Liver (tissue), 3 donors: ENCODE measurements around the gene MYO9B.

Experiments used
- ATF3 ChIP-seq: IDR thresholded peaks from 2 replicates; pipeline ENCODE4 v1.6.1; 2016; ENCODE audit warnings: antibody characterized with exemption
- CTCF ChIP-seq: fragments of 150-350 bp; IDR thresholded peaks from 2 replicates; pipeline ENCODE4 v1.5.1; 2017; ENCODE audit warnings: improper control_type of control experiment, low read depth, low read length; ENCODE audit not compliant: missing input control
- EGR1 ChIP-seq, 2 donors: IDR thresholded peaks; 2 replicates each; pipeline ENCODE4 v1.6.1; 2016 to 2018; ENCODE audit warnings: antibody characterized with exemption in 2 of 2, low read depth in 2 of 2
- FOXA2 ChIP-seq: IDR thresholded peaks from 2 replicates; pipeline ENCODE4 v1.6.1; 2016; ENCODE audit warnings: antibody characterized with exemption
- JUND ChIP-seq, 2 donors: IDR thresholded peaks; 2 replicates each; pipeline ENCODE4 v1.6.1; 2016; ENCODE audit warnings: antibody characterized with exemption in 2 of 2
- MAX ChIP-seq: IDR thresholded peaks from 2 replicates; pipeline ENCODE4 v1.6.1; 2016; ENCODE audit warnings: antibody characterized with exemption
- NR2F2 ChIP-seq: IDR thresholded peaks from 2 replicates; pipeline ENCODE4 v1.6.1; 2016; ENCODE audit warnings: antibody characterized with exemption
- RAD21 ChIP-seq, 2 donors: IDR thresholded peaks; 2 replicates each; pipeline ENCODE4 v1.6.1; 2016; ENCODE audit warnings: antibody characterized with exemption in 2 of 2, mild to moderate bottlenecking in 2 of 2
- REST ChIP-seq: IDR thresholded peaks from 2 replicates; pipeline ENCODE4 v1.6.1; 2016; ENCODE audit warnings: antibody characterized with exemption, mild to moderate bottlenecking
- RXRA ChIP-seq, 2 donors: IDR thresholded peaks; 2 replicates each; pipeline ENCODE4 v1.6.1; 2017 to 2018; ENCODE audit warnings: antibody characterized with exemption in 2 of 2, mild to moderate bottlenecking in 1 of 2
- SP1 ChIP-seq: IDR thresholded peaks from 2 replicates; pipeline ENCODE4 v1.6.1; 2018; ENCODE audit warnings: antibody characterized with exemption, mild to moderate bottlenecking
- TAF1 ChIP-seq: conservative IDR thresholded peaks from 2 replicates; pipeline ENCODE4 v1.6.1; 2016; ENCODE audit warnings: antibody characterized with exemption, mild to moderate bottlenecking
- YY1 ChIP-seq: IDR thresholded peaks from 2 replicates; pipeline ENCODE4 v1.6.1; 2016; ENCODE audit warnings: antibody characterized with exemption, mild to moderate bottlenecking
- ZBTB33 ChIP-seq: IDR thresholded peaks from 2 replicates; pipeline ENCODE4 v1.6.1; 2016; ENCODE audit warnings: antibody characterized with exemption
- donor health status: healthy.
- donor health status: healthy.

- TF ChIP-seq EGR1 (IDR thresholded peaks at IDR 0.05; ENCODE audit: low read depth in 2 of 2) (no peak), YY1 (no peak), MAX (no peak), CTCF (no peak), RXRA (IDR thresholded peaks at IDR 0.05) (no peak), JUND (IDR thresholded peaks at IDR 0.05) (no peak), REST (no peak), SP1 (no peak), NR2F2 (no peak), TAF1 (no peak), FOXA2 (no peak), RAD21 (IDR thresholded peaks at IDR 0.05) (no peak), ATF3 (no peak), ZBTB33 (no peak)
These were observed 139.0 kb downstream of the MYO9B start for GRCh38 chr19:17214508-17215126.
